ENCODE measurements around the gene CNOT1.
A peak's percentile ranks its signal among the peaks of the same experiment; 100 is the strongest.
"Not testable (repeated sequence)": the region's sequence is repeated elsewhere in the genome, so short reads cannot be mapped to it uniquely, and the experiment has no call there.

The CNOT1 gene

DNA sequence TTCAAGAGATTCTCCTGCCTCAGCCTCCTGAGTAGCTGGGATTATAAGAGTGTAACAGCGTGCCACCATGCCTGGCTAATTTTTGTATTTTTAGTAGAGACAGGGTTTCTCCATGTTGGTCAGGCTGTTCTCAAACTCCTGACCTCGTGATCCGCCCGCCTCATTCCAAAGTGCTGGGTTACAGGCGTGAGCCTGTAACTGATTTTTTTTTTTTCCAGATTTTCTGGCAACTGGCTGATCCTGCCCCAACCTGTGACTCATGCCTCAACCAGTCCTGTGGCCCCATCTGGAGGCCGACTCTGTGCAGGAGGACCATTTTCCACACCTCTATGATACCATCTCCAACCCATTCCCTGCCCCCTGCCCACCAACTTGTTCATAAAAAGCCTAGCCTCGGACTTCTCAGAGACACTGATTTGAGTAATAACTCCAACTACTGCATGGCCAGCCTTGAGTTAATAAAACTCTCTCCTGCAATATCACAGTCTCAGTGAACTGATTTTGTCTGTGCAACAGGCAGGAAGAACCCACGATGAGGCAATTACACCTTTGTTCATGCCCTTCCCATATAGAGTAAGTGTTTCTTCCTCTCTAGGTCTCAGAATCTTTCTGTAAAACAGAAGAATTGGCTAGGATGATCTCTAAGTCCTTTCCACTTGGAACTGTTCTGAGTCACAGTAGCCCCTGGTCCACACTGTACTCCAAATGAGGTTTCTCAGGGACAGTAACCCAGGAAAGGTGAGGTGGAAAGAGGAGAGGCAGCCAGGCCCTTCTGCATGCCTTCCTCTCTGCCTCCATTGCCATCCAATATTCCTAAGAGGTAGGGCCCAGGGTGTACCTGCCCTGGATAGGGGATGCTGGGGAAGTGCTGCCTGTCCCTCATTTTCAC lies 8.8 kb upstream of the CNOT1 start:
- peak; percentile 86 for DNase-seq

GRCh38 chr16:58637021-58637420 lies 7.4 kb upstream of the CNOT1 start:
- not testable (repeated sequence) for DNase-seq

GRCh38 chr16:58636466-58636865 lies 6.8 kb upstream of the CNOT1 start:
- no peak for DNase-seq

- DNase-seq: no peak
Measured at GRCh38 chr16:58635502-58635901, 5.9 kb upstream of the CNOT1 start.

- no peak for DNase-seq
Measured at GRCh38 chr16:58634265-58634802, 4.7 kb upstream of the CNOT1 start.

- DNase-seq: no peak
Measured at GRCh38 chr16:58628845-58629732, 537 bp downstream of the CNOT1 start.

- no peak for DNase-seq
Measured at GRCh38 chr16:58624209-58624608, 5.4 kb downstream of the CNOT1 start.

GRCh38 chr16:58620396-58620795 lies 9.2 kb downstream of the CNOT1 start:
- no peak for DNase-seq

DNA sequence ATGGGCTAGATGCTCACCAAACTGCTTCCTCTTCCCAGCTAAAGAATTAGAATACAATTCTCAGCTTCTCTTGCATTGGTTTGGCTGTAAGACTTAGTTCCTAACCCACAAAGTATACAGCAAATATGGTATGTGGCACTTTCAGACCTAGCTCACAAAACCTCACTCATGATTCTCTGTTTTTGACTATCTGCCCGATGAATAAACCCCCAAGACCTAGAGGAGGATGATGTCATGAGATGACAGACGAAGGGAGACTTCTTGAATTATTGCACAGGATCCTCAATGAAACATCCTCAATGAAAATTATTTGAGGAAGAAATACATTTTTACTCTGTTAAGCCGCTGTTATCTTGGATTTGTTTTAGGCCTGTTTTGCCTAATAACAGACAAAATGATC lies 14.3 kb downstream of the CNOT1 start:
- DNase-seq: peak; percentile 61

DNA sequence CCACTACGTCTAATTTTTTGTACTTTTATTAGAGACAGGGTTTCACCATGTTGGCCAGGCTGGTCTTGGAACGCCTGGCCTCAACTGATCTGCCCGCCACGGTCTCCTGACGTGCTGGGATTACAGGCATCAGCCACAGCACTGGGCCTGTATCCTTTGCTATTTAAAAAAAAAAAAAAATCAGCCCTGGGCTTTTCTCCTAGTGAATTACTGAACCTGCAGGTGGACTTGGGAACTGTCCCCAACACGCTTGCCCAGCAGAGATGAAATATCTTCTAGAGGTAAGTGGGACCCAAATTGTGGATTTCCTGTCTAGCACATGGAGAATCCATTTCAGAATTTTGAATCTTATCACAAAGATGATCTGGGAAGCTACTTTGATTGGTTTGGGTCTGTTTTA lies 14.8 kb downstream of the CNOT1 start:
- no peak for DNase-seq

- peak; percentile 10 for DNase-seq
Measured at GRCh38 chr16:58614212-58614611, 15.4 kb downstream of the CNOT1 start.

- DNase-seq: not testable (repeated sequence)
Measured at GRCh38 chr16:58612965-58613364, 16.7 kb downstream of the CNOT1 start.

GRCh38 chr16:58608601-58609136 lies 21.0 kb downstream of the CNOT1 start:
- no peak for DNase-seq

DNA sequence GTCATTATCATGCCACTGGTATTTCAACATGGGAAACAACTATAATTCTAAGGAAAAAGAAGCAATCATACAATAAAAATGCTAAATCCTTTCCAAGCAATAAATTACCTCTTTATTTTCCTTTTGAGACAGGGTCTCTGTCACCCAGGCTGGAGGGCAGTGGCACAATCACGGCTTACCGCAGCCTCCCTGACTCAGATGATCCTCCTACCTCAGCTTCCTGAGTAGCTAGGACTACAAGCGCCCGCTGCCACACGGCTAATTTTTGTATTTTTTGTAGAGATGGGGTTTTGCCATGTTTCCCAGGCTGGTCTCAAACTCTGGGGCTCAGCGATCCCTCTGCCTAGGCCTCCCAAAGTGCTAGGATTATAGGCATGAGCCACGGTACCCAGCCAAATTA lies 24.1 kb downstream of the CNOT1 start:
- DNase-seq: no peak

DNA sequence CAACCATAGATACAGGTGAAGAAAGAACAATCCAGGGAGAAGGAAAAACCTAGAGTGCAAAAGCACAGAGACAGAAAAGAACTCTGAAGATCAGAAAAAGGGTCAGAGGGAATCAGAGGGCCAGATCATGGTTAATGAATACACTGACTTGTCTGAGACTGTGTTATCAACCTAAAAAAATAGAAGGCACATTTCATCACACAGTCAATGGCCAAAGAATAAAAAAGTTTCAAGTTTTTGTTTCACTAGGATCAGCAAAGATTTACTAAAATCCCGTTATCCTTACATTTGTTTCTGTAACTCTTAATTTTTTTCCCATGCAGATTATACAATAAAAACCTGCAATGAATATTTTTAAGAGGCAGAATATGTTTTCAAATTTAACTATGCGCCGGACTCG lies 38.5 kb downstream of the CNOT1 start:
- no peak for DNase-seq

GRCh38 chr16:58589326-58589905 lies 40.2 kb downstream of the CNOT1 start:
- peak; percentile 26 for DNase-seq

DNA sequence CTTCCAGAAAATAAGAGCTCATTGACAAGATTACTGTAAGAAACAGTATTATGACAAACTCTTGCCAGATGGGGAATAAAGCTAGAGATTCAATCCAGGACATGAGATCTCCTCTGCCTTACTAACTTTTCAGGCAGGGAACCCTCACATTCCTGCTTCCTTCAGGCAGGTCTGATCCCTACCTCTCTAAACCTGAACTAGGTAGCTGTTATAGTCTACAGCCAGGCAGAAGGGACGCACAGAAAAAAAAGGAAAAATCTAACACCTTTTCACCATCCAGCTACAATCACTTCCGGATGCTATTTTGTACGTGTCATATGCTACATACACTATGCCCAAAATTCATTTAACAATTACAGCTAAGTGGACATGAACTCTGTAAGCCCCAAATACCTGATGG lies 41.2 kb downstream of the CNOT1 start:
- DNase-seq: no peak

- DNase-seq: no peak
Measured at GRCh38 chr16:58586340-58587030, 43.1 kb downstream of the CNOT1 start.

DNA sequence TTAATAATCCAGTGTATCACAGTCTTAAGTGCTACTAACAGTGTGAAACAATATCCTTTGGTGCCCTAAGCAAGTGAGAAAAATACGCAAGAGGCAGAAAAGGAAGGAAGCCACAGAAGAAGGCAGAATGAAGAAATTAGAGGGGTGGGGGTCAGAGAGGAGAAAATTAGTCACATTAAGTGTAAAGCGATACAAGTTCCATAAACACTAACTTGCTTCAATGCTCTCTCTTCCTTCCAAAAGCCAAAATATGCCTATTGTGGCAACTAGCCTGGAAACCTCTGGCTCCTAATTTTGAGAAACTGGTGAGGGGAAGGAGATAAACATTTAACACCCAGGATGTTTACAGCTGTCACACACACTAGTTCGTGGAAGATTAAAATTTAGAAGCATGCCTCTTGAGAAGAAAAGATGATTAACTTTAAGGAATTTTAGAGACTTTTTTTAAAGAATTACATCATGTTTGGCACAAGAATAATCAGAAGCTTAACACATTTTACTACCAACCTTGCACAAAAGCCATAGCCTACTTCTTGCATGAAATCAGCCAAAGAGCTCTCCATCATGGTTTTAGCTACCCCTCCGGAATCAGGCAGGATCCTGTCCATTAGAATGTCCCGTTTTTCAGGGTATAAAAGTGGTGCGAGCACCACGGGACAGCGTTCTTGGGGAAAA lies 44.7 kb downstream of the CNOT1 start:
- DNase-seq: no peak

GRCh38 chr16:58582971-58583765 lies 46.5 kb downstream of the CNOT1 start:
- no peak for DNase-seq

DNA sequence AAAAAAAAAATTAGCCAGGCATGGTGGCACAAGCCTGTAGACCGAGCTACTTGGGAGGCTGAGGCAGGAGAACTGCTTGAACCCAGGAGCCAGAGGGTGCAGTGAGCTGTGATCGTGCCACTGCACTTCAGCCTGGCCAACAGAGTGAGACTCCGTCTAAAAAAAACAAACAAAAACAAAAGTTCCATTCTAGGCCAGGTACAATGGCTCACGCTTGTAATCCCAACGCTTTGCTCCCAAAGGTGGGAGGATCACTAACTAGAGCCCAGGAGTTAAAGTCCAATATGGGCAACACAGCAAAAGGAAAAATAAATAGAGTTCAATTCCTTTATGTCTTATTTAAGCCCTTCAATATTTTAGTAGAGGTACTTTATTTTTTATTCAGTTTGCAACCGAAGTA lies 47.5 kb downstream of the CNOT1 start:
- DNase-seq: no peak
